Testis (tissue), 2 donors: ENCODE data around the gene CGB7.

ENCODE experiments used
- POLR2A ChIP-seq: fragments of 450-650 bp; IDR thresholded peaks from one replicate; pipeline ENCODE4 v1.6.1; 2017; ENCODE audit warnings: antibody characterized with exemption, mild to moderate bottlenecking, moderate library complexity
- TF ChIP-seq, protein P1 (sequence below), 3 experiments: fragments of 450-650 bp in 2 of 3; fragments of 200-600 bp in 1 of 3; sonication (generic) in 1 of 3; IDR thresholded peaks; one replicate each; pipeline ENCODE4 v1.5.1; 2016 to 2019; ENCODE audit warnings: antibody characterized with exemption in 3 of 3, mild to moderate bottlenecking in 2 of 3, moderate library complexity in 1 of 3

DNA sequence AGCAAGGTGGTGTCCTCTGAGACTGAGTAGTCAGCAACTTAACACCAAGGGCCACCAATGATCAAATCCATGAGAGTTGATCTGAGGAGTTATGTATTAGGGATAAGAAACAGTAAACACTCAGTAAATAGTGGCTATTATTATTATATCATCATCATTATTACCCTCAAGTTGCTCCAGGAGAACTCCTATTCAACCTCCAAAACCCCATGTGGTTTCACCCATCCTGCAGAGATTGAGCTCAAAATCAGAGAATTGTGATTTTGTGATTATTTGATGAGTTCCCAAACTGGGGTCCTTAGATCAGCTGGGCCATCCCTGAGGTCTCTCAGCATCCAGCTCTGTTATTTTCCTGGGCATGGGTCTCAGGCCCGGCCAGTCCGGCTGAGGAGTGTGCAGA, 3.5 kb upstream of the CGB7 start:
- TF ChIP-seq, protein P1, sequence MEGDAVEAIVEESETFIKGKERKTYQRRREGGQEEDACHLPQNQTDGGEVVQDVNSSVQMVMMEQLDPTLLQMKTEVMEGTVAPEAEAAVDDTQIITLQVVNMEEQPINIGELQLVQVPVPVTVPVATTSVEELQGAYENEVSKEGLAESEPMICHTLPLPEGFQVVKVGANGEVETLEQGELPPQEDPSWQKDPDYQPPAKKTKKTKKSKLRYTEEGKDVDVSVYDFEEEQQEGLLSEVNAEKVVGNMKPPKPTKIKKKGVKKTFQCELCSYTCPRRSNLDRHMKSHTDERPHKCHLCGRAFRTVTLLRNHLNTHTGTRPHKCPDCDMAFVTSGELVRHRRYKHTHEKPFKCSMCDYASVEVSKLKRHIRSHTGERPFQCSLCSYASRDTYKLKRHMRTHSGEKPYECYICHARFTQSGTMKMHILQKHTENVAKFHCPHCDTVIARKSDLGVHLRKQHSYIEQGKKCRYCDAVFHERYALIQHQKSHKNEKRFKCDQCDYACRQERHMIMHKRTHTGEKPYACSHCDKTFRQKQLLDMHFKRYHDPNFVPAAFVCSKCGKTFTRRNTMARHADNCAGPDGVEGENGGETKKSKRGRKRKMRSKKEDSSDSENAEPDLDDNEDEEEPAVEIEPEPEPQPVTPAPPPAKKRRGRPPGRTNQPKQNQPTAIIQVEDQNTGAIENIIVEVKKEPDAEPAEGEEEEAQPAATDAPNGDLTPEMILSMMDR (IDR thresholded peaks at IDR 0.05), result no peak
- TF ChIP-seq POLR2A, result no peak
